Panc1 (cell line): ENCODE measurements around the gene HBS1L. TPM values are rescaled to one million over a fixed set of nuclear protein-coding genes. Genes with fewer than 3 reads are reported as not detected.

Experiments
- ATAC-seq: fragments of 200-7000 bp; cut with Tn5 transposase; 2 replicates; pipeline ENCODE4 v1.9.1; 2020; ENCODE audit warnings: mild to moderate bottlenecking, moderate library complexity
- BruUV-seq: library from RNA; stranded (reverse); fragments of 400-500 nt; replicated peaks from 2 replicates; lab custom pipeline; 2021; lab: Mats Ljungman, UMichigan
- CTCF ChIA-PET: fragments of 300-600 bp; sonication (Branson Sonifier 250); formaldehyde crosslinking; loops from one replicate; lab custom pipeline; 2022; ENCODE audit warnings: antibody characterized with exemption; lab: Charles Lee
- POLR2A ChIA-PET: fragments of 300-600 bp; sonication (Branson Sonifier 250); formaldehyde crosslinking; loops from one replicate; lab custom pipeline; 2022; ENCODE audit warnings: antibody characterized with exemption; lab: Charles Lee
- DNase-seq: peaks from one replicate; pipeline ENCODE4 v3.0.0-alpha.2; 2010; ENCODE audit warnings: low read depth, low spot score
- H3K27ac ChIP-seq: 2 replicates; pipeline ENCODE4 v1.5.1; 2011; ENCODE audit warnings: mild to moderate bottlenecking, low read length, inconsistent platforms
- H3K27me3 ChIP-seq: fragments of 200-500 bp; sonication (Bioruptor generic); 2 replicates; pipeline ENCODE4 v1.6.0; 2014; ENCODE audit warnings: low read length, inconsistent platforms; ENCODE audit not compliant: control insufficient read depth, insufficient read depth
- H3K36me3 ChIP-seq: fragments of 200-500 bp; sonication (Bioruptor generic); 2 replicates; pipeline ENCODE4 v1.5.1; 2014; ENCODE audit warnings: inconsistent platforms, mild to moderate bottlenecking, low read length, moderate library complexity; ENCODE audit not compliant: control insufficient read depth, insufficient read depth
- H3K4me1 ChIP-seq: 2 replicates; pipeline ENCODE4 v1.5.1; 2011; ENCODE audit warnings: inconsistent platforms, mild to moderate bottlenecking, low read length, moderate library complexity; ENCODE audit not compliant: control insufficient read depth, insufficient read depth
- H3K4me3 ChIP-seq, 2 experiments: 2 replicates each; pipeline ENCODE4 v1.5.1; 2011 to 2012; ENCODE audit warnings: low read depth in 2 of 2, low read length in 2 of 2, mild to moderate bottlenecking in 2 of 2, inconsistent platforms in 1 of 2, moderate library complexity in 1 of 2
- H3K9me3 ChIP-seq: fragments of 200-500 bp; sonication (Bioruptor generic); 2 replicates; pipeline ENCODE4 v1.5.1; 2014; ENCODE audit warnings: low read depth, mild to moderate bottlenecking, inconsistent platforms, low read length, moderate library complexity; ENCODE audit not compliant: control insufficient read depth, insufficient read depth
- POLR2AphosphoS5 ChIP-seq: IDR thresholded peaks from 2 replicates; pipeline ENCODE4 v1.6.1; 2012; ENCODE audit warnings: mild to moderate bottlenecking, low read depth, low read length, moderate library complexity
- SIN3A ChIP-seq: IDR thresholded peaks from 2 replicates; pipeline ENCODE4 v1.6.1; 2012; ENCODE audit warnings: low read depth, mild to moderate bottlenecking, low read length, moderate library complexity, borderline replicate concordance; ENCODE audit not compliant: insufficient read depth
- TCF7L2 ChIP-seq: IDR thresholded peaks from 2 replicates; pipeline ENCODE4 v1.6.1; 2011; ENCODE audit warnings: mild to moderate bottlenecking, low read depth, low read length, inconsistent platforms
- in situ Hi-C: cut with HindIII; loops from 2 replicates; pipeline ENCODE4 v1.10.0; 2016; ENCODE audit warnings: low sequenced_read_pairs, low pct_unique_long_range_greater_than_20kb
- intact Hi-C: fragments of 100-400 bp; cut with micrococcal nuclease; formaldehyde crosslinking; loops from one replicate; pipeline ENCODE4 v1.10.0; 2022; ENCODE audit not compliant: unreplicated experiment
- total RNA-seq: library from RNA; stranded (reverse); gene quantifications from one replicate; pipeline ENCODE4 v1.2.1, GENCODE V29; 2021; ENCODE audit not compliant: unreplicated experiment
- TF ChIP-seq, protein P1 (sequence below): fragments of 450-650 bp; IDR thresholded peaks from 2 replicates; pipeline ENCODE4 v1.5.1; 2017; ENCODE audit warnings: mild to moderate bottlenecking
- TF ChIP-seq, protein P2 (sequence below), 2 experiments: IDR thresholded peaks; 2 replicates each; pipeline ENCODE4 v1.6.1; 2011 to 2012; ENCODE audit warnings: low read depth in 2 of 2, control low read depth in 1 of 2, low read length in 1 of 2, mild to moderate bottlenecking in 1 of 2, moderate library complexity in 1 of 2; ENCODE audit not compliant: insufficient read depth in 1 of 2

The HBS1L gene
- total RNA-seq, 1 experiment from 2014 or later = 79.2 TPM

DNA sequence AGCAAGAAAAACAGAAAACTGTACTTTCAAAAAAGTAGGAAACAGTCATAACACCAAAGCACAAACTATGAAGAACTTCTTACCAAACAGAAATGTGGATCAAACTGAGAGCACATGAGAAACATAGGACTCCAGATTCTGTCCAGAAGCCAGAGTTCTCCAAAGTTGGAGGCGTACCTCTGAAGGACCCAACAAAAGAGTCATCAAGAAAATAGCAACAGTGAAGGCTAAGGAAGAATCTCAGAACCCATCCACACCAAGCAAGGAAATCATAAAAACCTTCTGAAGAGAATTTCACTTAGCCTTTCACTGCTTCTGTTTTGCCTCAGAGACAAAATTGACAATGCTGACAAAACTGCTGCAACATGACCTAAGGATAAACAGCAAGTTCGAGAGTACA, 29.4 kb downstream of the HBS1L start:
- no peak overlapping the region for H3K4me3 ChIP-seq
- ATAC-seq = no peak
- peaks cover 5% of the 10 kb centered on the region; the same call in 1 of the 2 replicates for H3K36me3 ChIP-seq
- H3K27me3 ChIP-seq = no peaks in the 10 kb centered on the region
- H3K4me1 ChIP-seq = peaks cover 2% of the 10 kb centered on the region; the same call in 1 of the 2 replicates
- H3K9me3 ChIP-seq = no peaks in the 10 kb centered on the region
- no TSS peak for BruUV-seq
- in situ Hi-C loops = no loop called here
- no peak overlapping the region for H3K27ac ChIP-seq
- CTCF ChIA-PET = no interaction called here
- TF ChIP-seq TCF7L2 (no peak), SIN3A (no peak), POLR2AphosphoS5 (no peak)
- TF ChIP-seq, protein P1, sequence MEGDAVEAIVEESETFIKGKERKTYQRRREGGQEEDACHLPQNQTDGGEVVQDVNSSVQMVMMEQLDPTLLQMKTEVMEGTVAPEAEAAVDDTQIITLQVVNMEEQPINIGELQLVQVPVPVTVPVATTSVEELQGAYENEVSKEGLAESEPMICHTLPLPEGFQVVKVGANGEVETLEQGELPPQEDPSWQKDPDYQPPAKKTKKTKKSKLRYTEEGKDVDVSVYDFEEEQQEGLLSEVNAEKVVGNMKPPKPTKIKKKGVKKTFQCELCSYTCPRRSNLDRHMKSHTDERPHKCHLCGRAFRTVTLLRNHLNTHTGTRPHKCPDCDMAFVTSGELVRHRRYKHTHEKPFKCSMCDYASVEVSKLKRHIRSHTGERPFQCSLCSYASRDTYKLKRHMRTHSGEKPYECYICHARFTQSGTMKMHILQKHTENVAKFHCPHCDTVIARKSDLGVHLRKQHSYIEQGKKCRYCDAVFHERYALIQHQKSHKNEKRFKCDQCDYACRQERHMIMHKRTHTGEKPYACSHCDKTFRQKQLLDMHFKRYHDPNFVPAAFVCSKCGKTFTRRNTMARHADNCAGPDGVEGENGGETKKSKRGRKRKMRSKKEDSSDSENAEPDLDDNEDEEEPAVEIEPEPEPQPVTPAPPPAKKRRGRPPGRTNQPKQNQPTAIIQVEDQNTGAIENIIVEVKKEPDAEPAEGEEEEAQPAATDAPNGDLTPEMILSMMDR = no peak
- TF ChIP-seq, protein P2, sequence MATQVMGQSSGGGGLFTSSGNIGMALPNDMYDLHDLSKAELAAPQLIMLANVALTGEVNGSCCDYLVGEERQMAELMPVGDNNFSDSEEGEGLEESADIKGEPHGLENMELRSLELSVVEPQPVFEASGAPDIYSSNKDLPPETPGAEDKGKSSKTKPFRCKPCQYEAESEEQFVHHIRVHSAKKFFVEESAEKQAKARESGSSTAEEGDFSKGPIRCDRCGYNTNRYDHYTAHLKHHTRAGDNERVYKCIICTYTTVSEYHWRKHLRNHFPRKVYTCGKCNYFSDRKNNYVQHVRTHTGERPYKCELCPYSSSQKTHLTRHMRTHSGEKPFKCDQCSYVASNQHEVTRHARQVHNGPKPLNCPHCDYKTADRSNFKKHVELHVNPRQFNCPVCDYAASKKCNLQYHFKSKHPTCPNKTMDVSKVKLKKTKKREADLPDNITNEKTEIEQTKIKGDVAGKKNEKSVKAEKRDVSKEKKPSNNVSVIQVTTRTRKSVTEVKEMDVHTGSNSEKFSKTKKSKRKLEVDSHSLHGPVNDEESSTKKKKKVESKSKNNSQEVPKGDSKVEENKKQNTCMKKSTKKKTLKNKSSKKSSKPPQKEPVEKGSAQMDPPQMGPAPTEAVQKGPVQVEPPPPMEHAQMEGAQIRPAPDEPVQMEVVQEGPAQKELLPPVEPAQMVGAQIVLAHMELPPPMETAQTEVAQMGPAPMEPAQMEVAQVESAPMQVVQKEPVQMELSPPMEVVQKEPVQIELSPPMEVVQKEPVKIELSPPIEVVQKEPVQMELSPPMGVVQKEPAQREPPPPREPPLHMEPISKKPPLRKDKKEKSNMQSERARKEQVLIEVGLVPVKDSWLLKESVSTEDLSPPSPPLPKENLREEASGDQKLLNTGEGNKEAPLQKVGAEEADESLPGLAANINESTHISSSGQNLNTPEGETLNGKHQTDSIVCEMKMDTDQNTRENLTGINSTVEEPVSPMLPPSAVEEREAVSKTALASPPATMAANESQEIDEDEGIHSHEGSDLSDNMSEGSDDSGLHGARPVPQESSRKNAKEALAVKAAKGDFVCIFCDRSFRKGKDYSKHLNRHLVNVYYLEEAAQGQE (IDR thresholded peaks at IDR 0.05; ENCODE audit: insufficient read depth in 1 of 2, low read depth in 2 of 2, low read length in 1 of 2) = no peak
- POLR2A ChIA-PET = no interaction called here
- intact Hi-C loops = no loop called here
- DNase-seq = no peak

DNA sequence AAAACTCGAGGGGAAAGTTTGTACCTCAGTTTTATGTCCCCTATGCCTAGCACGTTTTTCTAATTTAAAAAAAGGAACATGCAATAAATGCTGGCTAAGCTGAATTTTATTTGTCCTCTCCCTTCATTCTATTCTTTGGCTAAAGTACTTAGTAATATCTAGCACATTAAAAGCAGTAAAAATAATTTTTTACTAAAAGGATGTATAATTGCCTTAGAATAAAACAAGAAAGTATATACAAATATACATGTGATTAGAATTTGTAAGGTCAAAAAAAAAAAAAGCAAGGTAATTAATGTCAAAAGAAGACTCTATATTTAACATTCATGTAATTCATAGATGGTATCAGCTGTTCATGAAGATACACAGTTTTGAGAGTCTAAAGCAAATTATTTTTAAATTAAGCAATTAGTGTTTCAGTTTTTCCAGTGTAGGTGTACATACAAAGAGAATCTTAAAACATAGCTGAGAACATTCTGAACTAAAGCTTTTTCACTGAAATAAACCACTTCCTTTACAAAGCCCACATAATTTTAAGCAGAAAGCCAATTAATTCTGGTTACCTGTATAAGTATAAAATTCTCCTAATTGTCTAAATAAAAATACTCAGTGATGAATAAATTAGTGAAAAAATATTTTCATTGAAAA, 32.4 kb downstream of the HBS1L start:
- Histone ChIP-seq H3K36me3 (peaks cover 3% of the 10 kb centered on the region; the same call in 1 of the 2 replicates), H3K4me1 (peaks cover under 1% of the 10 kb centered on the region; the same call in 1 of the 2 replicates), H3K27ac (no peak overlapping the region), H3K27me3 (no peaks in the 10 kb centered on the region), H3K4me3 (no peak overlapping the region), H3K9me3 (no peaks in the 10 kb centered on the region)
- no peak for TF ChIP-seq POLR2AphosphoS5
- TF ChIP-seq, protein P2 (IDR thresholded peaks at IDR 0.05; ENCODE audit: insufficient read depth in 1 of 2, low read depth in 2 of 2, low read length in 1 of 2) = no peak
- TF ChIP-seq, protein P1 = no peak
- no peak for TF ChIP-seq TCF7L2
- TF ChIP-seq SIN3A = no peak
- ATAC-seq (no peak), DNase-seq (no peak)
- ChIA-PET CTCF (no interaction called here), POLR2A (no interaction called here)
- in situ Hi-C loops = no loop called here
- BruUV-seq = no TSS peak
- intact Hi-C loops = no loop called here
